ENCODE data around the gene FTCD.

DNA sequence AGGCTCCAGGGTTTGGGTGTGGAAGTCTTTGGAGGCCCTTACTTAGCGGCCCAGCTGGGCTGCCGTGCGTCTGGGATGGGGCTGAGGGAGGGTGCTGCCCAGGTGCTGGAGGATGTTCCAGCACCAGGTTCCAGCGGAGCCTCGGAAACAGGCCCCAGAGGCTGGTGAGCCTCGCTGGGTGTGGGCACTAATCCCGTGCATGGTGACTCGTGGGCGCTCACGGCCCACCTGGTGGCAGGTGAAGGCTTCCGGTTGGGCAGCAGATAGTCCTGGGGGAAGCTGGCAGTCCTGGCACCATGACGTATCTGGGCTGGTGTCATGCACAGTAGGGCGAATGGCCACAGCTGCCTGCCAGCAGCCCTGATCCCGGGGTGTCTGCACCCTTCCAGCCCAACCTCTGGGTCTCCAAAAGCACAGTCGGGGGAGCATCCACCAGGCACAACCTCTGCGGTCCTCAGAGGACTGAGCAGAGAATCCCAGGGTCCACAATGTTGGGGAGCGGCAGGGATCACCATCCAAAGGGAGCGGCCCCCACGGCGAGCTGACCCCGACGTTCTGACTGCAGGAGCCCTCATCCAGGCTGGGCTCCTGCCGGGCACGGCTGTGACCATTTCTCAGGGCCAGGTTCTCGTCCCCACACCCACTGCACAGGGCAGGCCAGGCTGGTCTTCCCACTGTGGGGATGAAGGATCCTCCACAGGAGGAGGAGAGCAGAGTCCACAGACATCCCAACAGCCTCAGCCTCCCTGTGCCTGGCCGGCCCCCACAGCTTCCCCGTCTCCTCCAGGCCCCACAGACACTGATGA is 25.3 kb downstream of the FTCD start:
- TF ChIP-seq EZH2phosphoT487 (IDR thresholded peaks at IDR 0.05; ENCODE audit: insufficient read depth, low read depth) (no peak), EZH2 (IDR thresholded peaks at IDR 0.05; ENCODE audit: insufficient read depth, poor library complexity, severe bottlenecking) (no peak)
